Measurements from ENCODE around the gene EML4.

DNA sequence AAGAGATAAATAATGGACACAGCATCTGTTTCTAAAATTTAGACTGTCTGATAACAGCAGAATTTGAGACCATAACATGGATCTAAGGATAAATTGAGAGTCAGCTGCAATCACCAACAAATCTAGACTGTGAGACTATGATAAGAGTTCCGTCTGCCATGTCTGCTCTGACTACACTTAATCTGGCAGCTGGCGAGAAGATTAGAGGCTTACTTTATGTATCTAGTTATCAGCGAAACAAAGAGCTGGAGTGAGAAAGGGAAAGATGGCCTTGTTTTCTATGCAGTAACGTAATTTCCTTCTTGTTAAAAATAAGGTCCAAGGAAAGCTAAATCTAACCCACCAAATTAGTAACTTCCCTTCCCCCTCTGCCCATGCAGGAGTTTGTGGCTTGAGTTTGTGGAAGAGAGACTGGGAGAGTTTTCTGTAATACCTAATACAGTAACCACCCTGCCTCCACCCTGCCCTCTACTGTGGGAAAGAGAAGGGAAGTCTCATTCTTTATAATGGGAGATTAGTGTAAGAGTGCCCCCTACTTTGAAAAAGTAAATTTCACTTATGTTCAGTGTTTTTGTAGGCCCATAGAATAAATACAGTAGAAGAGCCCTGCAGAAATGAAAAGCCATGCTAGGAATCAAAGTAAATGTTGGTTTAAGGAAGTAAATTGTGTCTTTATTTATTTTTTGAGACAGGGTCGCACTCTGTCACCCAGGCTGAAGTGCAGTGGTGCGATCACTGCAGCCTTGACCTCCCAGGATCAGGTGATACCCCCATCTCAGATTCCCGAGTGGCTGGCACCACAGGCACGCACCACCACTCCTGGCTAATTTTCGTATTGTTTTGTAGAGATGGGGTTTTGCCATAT is 27.5 kb downstream of the EML4 start:
- no peak for TF ChIP-seq EP300 (IDR thresholded peaks at IDR 0.05)
- TF ChIP-seq, protein P1, sequence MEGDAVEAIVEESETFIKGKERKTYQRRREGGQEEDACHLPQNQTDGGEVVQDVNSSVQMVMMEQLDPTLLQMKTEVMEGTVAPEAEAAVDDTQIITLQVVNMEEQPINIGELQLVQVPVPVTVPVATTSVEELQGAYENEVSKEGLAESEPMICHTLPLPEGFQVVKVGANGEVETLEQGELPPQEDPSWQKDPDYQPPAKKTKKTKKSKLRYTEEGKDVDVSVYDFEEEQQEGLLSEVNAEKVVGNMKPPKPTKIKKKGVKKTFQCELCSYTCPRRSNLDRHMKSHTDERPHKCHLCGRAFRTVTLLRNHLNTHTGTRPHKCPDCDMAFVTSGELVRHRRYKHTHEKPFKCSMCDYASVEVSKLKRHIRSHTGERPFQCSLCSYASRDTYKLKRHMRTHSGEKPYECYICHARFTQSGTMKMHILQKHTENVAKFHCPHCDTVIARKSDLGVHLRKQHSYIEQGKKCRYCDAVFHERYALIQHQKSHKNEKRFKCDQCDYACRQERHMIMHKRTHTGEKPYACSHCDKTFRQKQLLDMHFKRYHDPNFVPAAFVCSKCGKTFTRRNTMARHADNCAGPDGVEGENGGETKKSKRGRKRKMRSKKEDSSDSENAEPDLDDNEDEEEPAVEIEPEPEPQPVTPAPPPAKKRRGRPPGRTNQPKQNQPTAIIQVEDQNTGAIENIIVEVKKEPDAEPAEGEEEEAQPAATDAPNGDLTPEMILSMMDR (IDR thresholded peaks at IDR 0.05), result no peak

Data from ovary (tissue), 3 donors.